HG03139 (cell line): ENCODE results near the gene ZNF213.

Experiments
- ATAC-seq: cut with Tn5 transposase; IDR thresholded peaks from one replicate; pipeline ENCODE4 v1.9.1; 2021; ENCODE audit not compliant: unreplicated experiment

The ZNF213 gene

DNA sequence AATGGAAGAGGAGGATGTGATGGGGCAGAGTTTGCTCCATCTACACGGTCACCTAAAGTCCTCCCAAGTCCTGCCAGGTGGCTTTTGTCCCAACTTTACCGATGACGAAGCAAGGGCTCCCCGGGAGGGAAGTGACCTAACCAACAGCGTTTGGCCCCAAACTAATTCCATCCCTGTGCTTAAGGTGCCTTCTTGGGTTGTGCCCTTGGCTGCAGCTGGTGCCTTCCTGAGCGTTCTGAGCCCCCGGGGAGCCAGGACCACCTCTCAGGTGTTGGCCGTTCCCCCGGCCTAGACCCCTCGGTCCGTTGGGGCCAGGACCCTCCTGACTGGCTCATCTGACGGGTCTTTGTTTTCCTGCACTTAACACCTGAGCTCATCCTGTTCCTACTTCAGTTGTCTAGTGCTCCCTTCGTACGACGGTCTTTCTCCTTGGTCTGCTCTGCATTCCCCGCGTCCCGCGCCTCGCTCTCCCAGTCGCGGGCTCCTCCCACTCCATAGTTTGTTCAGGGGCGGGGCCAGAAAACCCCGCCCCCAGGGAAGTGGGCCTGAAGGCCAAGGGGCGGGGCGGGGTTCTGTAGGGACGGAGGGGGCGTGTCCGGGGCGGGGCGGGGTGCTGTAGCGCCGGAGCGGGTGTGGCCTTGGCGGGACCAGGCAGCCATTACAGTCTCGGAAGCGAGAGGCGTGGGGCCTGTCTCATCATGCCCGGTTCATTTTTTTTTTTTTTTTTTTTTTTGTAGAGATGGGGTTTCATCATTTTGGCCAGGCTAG is 34.9 kb upstream of the ZNF213 start:
- peak; percentile 49 for ATAC-seq

DNA sequence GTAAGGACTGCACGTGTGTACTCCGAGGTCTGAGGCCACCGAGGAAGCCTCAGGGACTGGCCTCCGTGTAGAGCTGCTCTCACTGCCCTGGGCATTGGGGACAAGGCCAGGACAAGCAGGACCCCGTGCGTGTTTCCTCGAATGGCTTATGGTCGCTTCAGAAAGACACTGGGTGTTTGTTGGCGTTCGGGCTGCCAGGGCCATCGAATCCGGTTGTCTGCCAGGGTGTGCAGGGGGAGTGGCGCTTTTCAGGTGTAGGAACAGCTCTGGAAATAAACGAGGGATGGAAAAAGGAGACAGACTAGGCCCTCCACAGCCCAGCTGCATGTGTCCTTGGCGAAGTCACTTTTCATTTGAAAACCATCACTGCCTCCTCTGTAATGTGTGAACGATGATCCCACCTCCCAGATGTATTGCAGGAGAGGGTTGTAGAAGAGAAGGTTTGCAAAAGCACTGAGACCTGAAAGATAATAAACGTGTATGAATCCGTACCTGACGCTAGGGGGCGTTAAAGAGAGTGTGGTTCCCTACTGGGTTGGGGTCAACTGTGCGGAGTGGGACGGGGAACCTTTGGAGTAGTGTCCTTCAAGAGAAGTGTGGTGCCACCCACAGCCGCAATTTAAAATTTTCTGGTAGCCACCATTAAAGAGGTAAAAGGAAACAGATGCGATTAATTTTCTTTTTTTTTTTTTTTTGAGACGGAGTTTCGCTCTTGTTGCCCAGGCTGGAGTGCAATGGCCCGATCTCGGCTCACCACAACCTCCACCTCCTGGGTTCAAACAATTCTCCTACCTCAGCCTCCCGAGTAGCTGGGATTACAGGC is 33.6 kb upstream of the ZNF213 start:
- ATAC-seq, result no peak

DNA sequence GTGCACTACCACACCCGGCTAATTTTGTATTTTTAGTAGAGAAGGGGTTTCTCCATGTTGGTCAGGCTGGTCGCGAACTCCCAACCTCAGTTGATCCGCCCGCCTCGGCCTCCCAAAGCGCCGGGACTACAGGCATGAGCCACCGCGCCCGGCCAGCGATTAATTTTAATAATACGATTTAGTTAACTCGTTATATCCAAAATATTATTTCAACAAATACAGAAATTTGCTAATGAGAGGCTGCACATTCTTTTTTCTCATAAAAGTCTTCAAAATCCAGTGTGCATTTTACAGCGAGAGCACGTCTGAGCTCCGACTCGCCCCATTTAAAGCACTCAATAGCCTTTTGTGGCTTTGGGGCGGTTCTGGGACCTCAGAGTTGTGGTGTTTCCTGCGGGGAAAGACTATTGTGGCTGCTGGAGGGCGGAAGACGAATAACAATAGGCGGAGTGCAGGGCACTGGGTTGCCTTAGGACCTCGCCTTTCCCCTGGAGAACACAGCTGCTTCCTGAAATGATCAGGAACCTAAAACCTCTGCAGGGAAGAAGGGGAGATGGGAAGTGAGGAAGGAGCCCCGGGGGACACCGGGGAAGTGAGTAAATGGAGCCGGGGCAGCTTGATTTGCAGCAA is 32.9 kb upstream of the ZNF213 start:
- ATAC-seq, result no peak

DNA sequence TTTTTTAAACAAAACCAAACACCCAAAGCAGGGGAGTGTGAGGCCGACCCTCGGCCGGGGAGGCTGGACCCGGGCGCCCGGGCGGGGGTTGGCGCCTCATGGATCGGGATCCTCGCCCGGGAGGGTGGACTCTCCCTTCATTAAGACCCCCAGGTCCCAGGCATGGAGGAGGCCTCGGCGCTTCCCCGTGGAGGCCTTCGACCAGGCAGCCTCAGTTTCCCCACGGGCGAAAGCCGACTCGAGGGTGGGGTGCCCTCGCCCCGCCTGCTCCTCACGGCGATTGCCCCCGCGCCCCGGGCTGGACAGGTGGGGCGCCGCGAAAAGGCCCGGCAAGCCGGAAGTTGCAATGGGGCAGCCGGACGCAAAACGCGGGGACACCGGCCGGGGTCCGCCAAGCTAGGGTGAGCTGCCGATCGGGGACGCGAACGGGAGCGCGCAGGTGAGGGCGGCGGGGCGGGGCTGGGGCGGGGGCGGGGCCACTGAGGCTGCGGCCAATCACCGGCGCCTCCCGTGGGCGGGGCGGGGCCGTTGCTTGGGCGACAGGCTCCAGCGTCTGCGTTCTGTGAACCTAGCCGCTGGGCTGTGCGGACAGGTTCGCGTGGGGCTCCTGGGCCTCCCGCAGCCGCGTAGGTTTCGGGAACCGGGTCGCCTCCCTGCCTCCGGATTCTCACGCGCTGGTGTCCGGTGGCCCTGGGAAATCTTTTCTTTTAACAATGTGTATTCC is 28.5 kb upstream of the ZNF213 start:
- peak; percentile 68 for ATAC-seq

DNA sequence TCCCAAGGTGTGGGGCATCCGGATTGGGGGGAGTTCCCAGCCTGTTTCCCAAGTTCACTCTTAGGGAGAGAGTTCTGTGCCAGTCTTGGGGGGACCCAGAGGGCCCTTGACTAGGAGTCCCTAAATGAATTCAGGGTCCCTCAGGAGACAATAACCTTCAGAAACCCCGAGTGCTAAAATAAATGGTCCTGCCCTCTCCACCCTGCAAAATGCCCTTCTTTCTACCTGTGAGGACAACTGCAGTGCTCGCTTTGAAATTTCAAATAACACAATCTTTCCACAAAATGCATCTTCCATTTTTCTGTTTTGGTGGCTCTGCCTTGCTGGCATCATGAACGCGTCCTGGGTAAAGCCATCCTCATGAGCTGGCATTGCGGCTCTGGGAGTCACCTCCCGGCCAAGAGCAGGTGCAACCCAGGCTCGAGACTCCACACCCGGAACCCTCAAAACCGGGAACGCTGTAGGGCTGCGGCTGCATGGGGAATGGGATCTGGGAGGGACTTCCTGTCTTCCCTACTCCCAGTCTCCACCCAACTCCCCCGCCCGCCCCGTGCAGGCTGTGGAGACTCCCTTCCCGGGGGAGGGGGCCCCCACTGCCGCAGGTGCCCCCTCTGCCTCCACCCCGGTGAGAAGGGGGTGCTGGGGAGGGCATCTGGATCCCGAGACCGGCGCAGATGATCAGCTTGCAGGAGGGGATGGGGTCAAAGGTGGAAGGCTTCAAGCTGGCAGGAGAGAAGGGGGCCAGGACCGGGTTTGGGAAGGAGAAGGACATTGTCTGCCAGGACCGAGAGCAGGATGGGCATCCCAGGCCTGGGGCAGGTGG is 22.6 kb upstream of the ZNF213 start, which contains the start of gene ZNF205:
TSS of gene ZNF205 (plus strand) at position 529 of the 823 bp plus-strand sequence. CDS start 845 bp downstream, outside the sequence.
- ATAC-seq, result no peak

DNA sequence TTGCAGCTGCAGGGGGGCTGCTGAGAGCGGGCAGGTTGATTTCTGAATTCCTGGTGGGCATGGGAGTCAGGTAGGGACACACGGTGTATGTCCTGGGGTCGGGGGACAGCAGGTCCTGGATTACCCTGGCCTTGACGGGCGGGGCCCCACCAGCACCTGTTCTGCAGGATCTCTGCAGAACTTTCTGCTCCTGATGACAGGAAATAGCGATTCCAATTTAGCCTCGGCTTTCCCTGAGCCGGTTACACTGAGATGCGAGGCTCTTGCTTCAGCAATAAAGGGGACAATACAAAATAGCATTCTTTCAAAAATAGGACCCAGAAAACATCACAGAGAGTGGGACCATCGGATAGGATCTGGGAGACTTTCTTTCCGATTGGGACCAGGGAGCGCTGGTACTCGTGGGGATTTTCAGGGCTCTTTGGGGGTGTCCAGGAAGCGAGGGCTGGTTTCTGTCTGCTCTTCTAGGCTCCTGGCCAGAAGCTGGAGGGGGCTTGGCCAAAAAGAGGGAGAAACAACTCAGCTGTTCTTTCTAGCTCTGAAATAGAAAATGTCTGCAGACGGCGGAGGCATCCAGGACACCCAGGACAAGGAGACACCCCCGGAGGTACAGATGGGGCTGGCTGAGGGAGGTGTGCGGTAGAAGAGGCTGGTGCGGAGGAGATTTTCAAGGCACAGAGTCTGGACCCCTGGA is 21.8 kb upstream of the ZNF213 start:
- no peak for ATAC-seq

DNA sequence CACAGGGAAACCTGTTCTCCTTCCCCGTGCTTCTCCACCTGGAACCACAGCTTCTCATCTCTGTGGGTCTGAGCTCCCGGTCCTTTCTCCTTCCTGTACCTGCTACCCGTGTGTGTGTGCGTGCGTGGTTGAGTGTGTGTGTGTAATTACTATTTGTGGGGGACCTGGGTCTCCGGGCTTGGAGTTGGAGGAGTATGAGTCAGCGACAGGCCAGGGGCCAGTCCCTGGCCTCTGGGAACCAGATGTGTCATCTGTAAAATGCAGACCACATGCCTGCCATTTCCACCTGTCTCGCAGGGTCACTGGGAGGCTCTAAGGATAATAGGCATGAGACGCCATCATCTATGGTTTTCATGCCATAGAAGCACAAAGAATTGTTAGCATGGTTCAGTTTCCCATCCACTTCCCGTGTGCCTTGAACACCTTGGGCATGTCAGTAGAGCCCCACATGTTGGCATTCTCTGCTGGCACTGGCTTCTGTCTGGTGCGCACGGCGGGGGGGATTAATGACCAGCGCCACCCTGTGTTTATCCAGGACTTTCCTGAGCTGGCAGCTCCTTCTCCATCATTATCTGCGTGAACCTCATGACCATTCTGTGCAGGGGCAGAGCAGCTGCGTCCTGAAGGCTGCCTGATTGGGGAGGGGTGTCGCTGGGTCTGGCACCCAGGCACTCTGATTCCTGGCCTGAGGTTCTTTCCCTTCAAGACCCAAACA is 20.9 kb upstream of the ZNF213 start:
- no peak for ATAC-seq

DNA sequence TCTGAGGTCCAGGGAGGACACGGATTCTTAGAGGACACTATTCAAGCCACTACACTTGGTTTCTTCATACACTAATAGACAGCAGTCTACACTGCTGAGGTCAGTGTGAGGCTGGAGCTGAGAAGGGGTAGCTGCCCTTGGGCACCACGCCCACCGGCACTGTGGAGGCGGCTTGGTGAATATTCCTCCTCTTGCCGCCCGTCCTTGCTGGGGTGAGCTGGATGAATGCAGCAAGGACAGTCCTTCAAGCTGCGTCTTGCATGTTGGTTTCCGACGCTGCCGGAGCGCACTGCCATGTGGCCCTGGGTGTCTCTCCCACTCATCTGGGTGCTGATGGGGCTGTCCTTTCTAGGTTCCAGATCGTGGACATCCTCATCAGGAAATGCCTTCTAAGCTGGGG is 19.8 kb upstream of the ZNF213 start:
- no peak for ATAC-seq

DNA sequence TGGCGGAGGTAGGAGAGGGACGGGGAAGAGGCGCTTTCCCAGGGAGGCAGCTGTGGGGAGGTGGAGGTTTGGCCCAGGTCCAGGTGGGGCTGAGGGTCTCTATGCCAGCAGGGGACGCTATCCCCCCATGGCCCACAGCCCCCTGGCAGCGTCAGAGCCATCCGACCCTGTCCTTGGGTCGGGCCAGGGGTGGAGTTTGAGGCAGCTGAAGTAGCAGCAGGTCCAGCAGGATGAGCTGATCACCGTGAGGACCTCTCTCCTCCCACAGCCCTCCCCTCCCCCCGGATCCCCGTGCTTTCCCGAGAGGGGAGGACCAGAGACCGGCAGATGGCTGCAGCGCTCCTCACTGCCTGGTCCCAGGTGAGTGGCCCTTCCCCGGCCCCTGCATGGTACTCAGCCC is 19.3 kb upstream of the ZNF213 start:
- ATAC-seq, result no peak

DNA sequence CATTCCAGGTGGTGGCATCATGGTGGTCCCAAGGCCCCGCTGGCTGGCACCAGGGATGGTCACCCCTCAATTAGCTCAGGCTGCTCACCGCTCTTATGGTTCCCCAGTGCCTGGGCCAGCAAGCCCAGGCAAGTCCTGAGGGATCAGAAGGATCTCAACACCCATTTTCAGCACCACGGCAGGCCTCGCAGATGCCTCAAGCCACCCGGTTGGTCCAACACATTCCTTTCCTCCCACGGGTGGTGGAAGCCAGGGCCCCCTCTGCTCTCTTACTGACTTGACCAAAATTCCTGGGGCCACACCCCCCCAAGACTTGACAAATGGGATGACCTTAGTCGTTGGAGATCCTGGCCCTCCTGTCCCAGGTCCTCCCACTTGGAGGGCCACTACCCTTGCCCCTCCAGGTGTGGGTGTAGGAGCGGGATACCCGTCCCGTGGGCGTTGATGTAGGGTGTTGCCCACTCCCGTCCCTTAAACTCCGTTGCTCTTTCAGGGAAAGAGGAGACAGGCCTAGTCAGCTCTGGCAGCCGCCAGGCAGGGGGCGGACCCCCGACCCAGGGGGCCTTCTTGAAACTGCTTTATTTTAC is 16.5 kb upstream of the ZNF213 start:
- no peak for ATAC-seq

DNA sequence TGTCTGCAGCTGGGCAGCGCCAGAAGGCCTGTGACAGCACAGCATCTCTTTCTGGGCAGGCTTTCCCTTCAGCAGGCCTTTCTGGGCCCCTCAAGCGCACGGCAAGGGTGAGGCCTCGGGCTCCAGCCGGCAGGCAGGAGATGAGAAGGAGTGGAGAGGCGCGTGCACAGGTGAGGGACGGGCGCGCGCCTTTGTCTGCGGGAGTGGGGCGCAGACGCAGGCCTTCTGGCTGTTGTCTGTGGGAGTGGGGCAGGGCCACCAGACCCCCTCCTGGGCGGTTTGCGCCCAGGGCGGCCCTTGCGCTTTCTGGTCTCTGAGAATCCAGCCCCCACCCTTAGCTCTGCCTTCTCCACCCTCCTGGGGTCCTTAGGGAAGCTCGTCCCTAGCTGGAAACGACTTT is 16.0 kb upstream of the ZNF213 start:
- ATAC-seq, result no peak

DNA sequence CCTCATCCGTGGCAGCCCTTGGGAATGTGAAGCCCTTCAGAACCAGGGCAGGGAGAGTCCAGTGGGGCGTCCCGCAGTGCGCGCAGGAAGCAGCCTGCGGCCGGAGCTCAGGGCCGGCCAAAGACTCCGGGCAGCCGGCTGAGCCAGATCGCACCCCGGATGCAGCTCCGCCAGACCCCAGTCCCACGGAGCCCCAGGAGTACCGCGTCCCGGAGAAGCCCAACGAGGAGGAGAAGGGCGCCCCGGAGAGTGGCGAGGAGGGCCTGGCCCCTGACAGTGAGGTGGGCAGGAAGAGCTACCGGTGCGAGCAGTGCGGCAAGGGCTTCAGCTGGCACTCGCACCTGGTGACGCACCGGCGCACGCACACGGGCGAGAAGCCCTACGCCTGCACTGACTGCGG is 15.5 kb upstream of the ZNF213 start:
- ATAC-seq, result no peak

DNA sequence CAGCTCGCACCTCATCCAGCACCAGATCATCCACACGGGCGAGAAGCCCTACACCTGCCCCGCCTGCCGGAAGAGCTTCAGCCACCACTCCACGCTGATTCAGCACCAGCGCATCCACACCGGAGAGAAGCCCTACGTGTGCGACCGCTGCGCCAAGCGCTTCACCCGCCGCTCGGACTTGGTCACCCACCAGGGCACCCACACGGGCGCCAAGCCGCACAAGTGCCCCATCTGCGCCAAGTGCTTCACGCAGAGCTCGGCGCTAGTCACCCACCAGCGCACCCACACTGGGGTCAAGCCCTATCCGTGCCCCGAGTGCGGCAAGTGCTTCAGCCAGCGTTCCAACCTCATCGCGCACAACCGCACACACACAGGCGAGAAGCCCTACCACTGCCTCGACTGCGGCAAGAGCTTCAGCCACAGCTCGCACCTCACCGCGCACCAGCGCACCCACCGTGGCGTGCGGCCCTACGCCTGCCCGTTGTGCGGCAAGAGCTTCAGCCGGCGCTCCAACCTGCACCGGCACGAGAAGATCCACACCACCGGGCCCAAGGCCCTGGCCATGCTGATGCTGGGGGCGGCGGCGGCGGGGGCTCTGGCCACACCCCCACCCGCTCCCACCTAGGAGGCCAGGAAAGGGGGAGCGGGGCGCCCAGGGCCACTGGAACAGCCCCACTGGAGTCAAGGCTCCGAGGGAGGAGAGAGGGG is 15.0 kb upstream of the ZNF213 start:
- ATAC-seq, result no peak

DNA sequence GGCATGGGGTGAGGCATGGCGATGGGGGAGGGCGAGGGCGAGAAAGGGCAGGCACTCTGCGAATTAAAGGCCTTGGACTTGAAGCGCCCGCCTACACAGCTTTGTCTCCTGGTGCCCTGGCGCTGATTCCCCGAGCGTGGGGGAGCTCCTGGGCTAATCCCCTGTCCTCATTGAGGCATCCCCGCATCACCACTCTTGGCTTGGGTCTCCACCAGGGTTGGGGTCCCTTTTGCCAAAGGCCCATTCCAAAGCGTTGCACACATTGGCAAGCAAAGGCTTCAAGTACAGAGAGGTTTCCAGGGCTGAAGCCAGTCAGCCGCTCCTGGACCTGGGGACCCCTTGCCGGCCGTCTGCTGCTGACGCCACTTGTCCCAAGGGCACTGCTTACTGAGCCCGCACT is 14.4 kb upstream of the ZNF213 start:
- no peak for ATAC-seq

DNA sequence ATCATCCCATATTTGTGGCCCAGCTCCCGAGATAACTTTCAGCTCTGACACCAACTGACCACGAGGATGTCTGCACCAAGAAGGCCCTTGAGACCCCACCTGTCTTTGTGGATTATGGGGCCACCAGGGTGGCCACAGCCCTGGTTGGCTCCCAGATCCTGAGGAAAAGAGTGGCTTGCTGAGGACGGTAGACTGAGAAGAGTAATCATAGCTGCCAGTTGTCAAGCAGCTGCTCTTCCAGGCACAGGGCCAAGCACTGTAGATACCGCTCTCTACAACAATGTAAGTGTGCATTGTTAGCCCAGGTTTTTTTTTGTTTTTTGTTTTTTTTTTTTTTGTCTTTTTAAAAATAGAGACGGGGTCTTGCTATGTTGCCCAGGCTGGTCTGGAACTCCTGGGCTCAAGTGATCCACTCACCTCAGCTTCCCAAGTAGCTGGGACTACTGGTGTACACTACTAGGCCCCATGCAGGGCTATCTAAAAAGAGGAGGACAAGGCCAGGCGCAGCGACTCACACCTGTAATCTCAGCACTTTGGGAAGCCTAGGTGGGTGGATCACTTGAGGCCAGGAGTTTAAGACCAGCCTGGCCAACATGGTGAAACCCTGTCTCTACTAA is 12.9 kb upstream of the ZNF213 start:
- no peak for ATAC-seq

DNA sequence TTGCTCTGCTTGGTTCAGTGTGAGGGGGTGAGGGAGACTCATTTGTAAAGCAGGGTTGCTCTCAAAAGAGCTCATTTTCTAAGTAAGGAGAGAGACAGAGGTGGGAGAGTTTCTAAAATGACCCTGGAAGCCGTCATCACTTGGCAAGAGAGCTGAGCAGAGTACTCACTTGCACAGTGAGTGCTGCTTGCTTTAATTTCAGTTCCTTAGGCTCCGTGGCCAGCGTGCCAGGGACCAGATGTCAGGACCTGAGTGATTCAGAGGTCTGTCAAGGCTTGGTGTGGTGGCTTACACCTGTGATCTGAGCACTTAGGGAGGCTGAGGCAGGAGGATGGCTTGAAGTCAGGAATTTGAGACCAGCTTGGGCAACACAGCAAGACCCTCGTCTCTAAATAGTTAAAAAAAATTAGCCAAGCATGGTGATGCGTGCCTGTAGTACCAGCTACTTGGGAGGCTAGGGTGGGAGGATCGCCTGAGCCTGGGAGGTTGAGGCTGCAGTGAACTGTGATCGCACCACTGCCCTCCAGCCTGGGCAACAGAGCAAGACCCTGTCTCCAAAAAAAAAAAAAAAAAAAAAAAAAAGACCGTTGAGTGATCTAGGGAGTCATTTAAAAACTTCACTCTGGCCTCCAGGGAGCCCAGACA is 11.8 kb upstream of the ZNF213 start:
- ATAC-seq, result no peak
